HG02943 (cell line): Measurements from ENCODE around the gene MAGEB5.
"Not testable (repeated sequence)": the region's sequence is repeated elsewhere in the genome, so short reads cannot be mapped to it uniquely, and the experiment has no call there.

ENCODE experiments used
- ATAC-seq: cut with Tn5 transposase; IDR thresholded peaks from one replicate; pipeline ENCODE4 v1.9.1; 2021; ENCODE audit warnings: mild to moderate bottlenecking, low read depth, moderate library complexity; ENCODE audit not compliant: unreplicated experiment

The MAGEB5 gene, protein sequence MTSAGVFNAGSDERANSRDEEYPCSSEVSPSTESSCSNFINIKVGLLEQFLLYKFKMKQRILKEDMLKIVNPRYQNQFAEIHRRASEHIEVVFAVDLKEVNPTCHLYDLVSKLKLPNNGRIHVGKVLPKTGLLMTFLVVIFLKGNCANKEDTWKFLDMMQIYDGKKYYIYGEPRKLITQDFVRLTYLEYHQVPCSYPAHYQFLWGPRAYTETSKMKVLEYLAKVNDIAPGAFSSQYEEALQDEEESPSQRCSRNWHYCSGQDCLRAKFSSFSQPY

DNA sequence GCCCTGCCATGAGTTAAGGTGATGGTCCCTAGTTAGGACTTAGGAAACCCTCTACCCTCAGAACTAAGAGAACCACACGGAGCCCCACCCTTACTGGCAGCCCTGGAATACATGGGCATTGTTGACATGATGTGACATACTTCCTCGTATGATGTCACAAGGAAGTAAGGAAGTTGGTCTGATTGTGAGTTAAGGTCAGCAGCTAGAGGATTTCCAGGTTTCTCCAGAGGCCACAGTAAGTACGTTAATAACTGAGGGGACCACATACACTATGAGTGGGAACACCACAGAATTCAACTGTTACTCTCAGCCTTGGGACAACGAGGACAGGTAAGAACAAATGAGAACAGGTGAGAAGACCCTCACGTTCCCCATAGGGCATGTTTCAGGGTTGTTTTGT lies at the start of gene MAGEB5:
Gene MAGEB5 (plus strand): TSS at position 301 of the 400 bp plus-strand sequence. CDS start 1,133 bp downstream, outside the sequence.
- ATAC-seq, result no peak

DNA sequence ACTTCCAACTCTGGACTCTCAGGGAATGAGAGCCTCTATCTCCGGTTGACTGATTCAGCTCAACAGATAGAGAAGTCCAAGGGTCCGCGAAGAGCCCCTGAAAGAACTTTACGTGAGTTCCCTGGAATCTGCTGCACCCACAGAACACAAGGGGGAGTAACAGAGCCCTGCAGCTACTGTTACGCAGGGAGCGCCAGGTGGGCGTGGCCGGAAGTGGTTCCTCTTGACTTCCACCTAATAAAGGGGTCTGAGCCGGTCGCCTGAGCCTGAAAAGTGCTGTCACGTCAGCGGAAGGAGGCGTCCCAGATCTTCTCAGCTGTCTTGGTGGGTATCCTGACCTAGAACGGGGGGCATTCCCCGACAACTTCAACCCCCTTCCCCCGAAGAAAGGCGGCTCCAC lies 23.8 kb upstream of the MAGEB5 start, which contains the start of gene MAGEB6:
Gene MAGEB6 (plus strand): TSS at position 237 of the 400 bp plus-strand sequence. CDS start 1,407 bp downstream, outside the sequence.
- no peak for ATAC-seq

DNA sequence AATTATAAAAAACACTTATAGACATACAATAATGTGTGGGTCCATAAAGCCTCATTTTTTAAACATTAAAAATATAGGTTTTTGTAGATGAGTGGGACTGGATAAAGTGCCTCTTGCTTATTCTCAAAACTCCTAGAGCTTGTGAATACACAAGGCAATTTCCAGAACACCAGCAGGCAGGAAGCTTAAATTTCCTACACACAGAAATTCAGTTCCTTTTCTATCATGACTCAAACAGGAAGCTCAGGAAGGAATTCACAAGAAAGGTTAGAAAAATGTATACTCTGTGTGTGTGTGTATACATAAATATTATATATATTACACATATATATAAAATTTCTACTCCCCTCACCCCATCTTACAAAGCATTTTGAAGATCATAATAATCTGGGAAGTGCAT lies 12.4 kb upstream of the MAGEB5 start:
- no peak for ATAC-seq

DNA sequence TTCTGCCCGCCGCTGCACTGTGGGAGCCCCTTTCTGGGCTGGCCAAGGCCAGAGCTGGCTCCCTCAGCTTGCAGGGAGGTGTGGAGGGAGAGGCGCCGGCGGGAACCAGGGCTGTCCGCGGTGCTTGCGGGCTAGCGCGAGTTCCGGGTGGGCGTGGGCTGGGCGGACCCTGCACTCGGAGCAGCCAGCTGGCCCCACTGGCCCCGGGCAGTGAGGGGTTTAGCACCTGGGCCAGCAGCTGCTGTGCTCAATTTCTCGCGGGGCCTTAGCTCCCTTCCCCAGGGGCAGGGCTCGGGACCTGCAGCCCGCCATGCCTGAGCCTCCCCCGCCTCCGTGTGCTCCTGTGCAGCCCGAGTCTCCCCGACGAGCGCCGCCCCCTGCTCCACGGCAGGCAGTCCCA lies 11.3 kb upstream of the MAGEB5 start:
- ATAC-seq, result not testable (repeated sequence)

DNA sequence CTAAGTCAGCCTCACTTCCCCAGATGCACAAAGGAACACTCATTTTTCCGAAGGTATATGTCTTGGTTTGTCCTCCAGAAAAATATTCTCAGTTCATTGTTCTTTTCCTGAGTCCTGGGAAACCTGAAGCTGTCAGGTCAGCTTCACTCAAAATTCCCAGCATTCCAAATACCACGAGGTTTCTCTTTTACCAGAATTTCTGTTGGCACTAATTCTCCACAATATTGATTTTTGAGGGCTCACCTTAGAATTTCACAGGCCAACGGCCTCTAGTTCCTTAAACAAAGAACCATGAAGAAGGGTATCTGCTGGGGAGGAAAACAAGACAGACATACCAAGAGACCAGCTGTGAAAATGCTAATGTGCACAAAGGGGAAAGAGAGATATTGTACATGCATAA lies 8.0 kb upstream of the MAGEB5 start:
- no peak for ATAC-seq

DNA sequence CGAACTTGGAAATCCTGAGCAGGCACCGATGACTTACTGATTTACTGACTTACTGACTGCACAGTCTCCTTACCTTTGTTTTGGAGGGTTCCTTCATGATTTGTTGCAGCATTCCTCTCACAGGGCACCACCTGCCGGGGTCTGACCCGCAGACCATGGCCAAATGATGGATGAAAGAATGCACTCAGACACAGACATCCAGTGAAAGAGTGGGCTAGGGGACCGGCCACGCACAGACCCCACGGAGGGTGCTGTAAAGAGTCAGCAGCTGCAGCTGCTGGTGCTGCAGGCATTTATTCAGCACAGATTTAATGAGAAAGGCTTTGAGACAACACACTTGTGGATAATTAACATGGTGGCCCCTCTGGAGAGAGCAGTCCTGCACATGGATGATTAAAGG lies 3.4 kb downstream of the MAGEB5 start:
- ATAC-seq, result no peak

DNA sequence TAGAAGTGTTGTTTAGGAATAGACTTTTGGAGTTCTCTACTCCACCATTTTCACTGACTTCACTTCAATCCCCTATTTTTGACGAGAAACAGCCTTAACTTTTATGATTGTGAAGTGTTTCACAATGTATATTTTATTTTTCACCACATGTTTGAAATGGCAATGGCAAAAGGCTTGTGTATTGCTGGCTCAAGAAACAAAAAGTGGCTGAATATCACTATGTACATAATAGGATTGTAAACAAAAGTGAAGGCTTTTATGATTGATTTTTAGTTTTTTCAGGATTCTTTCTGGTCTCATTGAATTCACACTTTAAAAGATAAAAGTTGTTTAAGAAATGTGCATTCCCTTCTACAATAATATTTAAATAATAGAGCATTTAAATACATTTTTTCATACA lies 18.2 kb downstream of the MAGEB5 start:
- ATAC-seq, result no peak

DNA sequence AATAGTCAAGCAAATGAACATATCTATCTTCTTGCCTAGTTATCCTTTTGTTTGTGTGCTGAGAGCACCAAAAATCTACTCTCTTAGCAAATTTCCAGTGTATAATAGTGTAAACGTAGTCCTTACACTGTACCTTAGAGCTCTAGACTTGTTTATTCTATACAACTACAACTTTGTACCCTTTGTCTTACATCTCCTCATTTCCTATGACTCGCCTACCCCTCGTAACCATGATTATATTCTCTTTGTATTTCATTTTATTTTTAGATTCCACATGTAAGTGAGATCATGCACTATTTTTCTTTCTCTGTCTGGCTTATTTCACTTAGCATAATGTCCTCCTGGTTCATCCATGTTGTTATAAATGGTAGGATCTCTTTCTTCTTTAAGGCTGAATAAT lies 37.6 kb downstream of the MAGEB5 start:
- no peak for ATAC-seq

DNA sequence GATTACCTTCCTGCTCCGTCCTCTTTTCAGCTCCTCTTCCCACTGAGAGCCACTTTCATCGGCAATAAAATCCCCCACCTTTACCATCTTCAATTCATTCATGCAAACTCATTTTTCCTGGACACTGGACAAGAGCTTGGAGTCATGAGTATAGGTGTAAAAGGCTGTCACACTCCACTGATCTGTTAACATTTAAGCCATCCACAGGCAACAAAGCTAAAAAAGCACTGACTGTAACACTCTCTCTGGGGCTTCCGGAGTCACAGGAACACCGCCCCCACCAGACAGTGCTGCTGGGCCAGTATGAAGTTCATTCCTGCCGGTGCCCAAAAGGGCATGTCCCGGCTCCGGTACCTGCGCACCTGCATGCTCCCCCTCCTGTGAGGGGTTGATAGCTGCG lies 38.5 kb downstream of the MAGEB5 start:
- ATAC-seq, result no peak

DNA sequence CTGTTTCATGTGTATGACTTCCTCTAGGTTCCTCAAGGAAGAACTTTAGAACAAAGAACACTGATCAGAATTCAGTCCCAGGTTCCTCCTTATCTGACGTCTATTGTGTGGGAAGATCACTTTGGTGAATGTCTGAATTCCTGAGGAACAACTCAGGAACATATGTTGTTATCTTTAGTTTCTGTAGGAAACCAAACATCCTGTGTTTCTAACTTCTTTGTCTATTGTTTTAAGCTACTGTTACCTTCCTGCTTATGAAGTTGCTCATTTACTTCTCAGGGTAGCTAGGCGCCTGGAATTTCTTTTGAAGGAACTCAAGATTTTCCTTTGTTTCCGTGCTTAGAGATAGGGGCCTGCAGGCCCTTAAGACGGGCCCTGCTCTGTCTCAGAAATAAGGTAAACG lies 46.2 kb downstream of the MAGEB5 start:
- ATAC-seq, result no peak
